ENCODE results near the gene GPC6. TPM values are rescaled to one million over a fixed set of nuclear protein-coding genes. Genes with fewer than 3 reads are reported as not detected.

GPC6 gene
- total and polyA plus RNA-seq, 2 donors (not counting 3 experiments of a cell fraction or from before 2014, with no cell fraction given) = 0.01 TPM; not detected in 1

- no peak overlapping the region for H3K4me2 ChIP-seq (ENCODE audit: insufficient read depth, low read length)
- CTCF ChIA-PET = interaction anchor here (0.6 to 1.6 kb wide), 2 partner anchors 11 to 79 kb away, joined by 3 read pairs; no protein-coding TSS in a partner anchor
- intact Hi-C loops (cut with micrococcal nuclease) = no loop called here
These were observed 1119.8 kb downstream of the GPC6 start for GRCh38 chr13:94346261-94347019.

More at GRCh38 chr13:94346261-94347019, 1119.8 kb downstream of the GPC6 start:
- H3K9ac ChIP-seq (replicated peaks; ENCODE audit: extremely low read depth, insufficient read depth, low read length) = no peak overlapping the region
- POLR2A ChIA-PET = no interaction called here
- dilution Hi-C loops (cut with MboI; ENCODE audit: extremely low pct_ligation_motif_present, low sequenced_read_pairs) = no loop called here
- no peak for DNase-seq (ENCODE audit: low read depth, low spot score)
- FAIRE-seq = no peak
- no peak overlapping the region for H3K4me3 ChIP-seq (replicated peaks in 1 of 3; ENCODE audit: insufficient read depth in 1 of 3, low read depth in 1 of 3, low read length in 3 of 3)
- no peak for TF ChIP-seq CTCF (IDR thresholded peaks at IDR 0.05; ENCODE audit: extremely low read depth in 1 of 2, insufficient read depth in 1 of 2, low read depth in 1 of 2, low read length in 2 of 2)
- no peak for TF ChIP-seq MYC (IDR thresholded peaks at IDR 0.05; ENCODE audit: low read depth, low read length)
- TF ChIP-seq FOS (IDR thresholded peaks at IDR 0.05; ENCODE audit: borderline replicate concordance, insufficient read depth, low read length) = no peak
- no peak for TF ChIP-seq POLR2A (IDR thresholded peaks at IDR 0.05; ENCODE audit: low read depth, low read length)
- TF ChIP-seq JUN (IDR thresholded peaks at IDR 0.05; ENCODE audit: borderline replicate concordance, insufficient read depth, insufficient read length, low read depth) = no peak
- no peak for TF ChIP-seq EZH2 (IDR thresholded peaks at IDR 0.05; ENCODE audit: borderline replicate concordance, low read depth, low read length, severe bottlenecking)
- no peak for TF ChIP-seq GATA2 (IDR thresholded peaks at IDR 0.05; ENCODE audit: insufficient read depth, insufficient read length, low read depth, low read length)
- TF ChIP-seq POLR2AphosphoS5 (IDR thresholded peaks at IDR 0.05; ENCODE audit: insufficient read depth, low read depth, low read length) = no peak
- no peak for TF ChIP-seq MAX (IDR thresholded peaks at IDR 0.05; ENCODE audit: insufficient read depth, insufficient read length)
- H4K20me1 ChIP-seq (replicated peaks; ENCODE audit: control insufficient read depth, extremely low read depth, insufficient read depth, low read length) = no peaks in the 10 kb centered on the region
- no peak overlapping the region for H3K27ac ChIP-seq (ENCODE audit: insufficient read depth, low read depth, low read length)
- BruUV-seq (replicated peaks) = no TSS peak
- H2AFZ ChIP-seq (ENCODE audit: low read depth, low read length) = no peak overlapping the region
- no peaks in the 10 kb centered on the region for H3K9me1 ChIP-seq (replicated peaks; ENCODE audit: control insufficient read depth, extremely low read depth, insufficient read depth, low read length)
- peaks cover 0 to 2% of the 10 kb centered on the region in 2 experiments for H3K27me3 ChIP-seq (ENCODE audit: control insufficient read depth in 2 of 2, insufficient read depth in 2 of 2, low read length in 2 of 2)
- no peaks in the 10 kb centered on the region for H3K4me1 ChIP-seq (ENCODE audit: control insufficient read depth, extremely low read depth, insufficient read depth, low read length)
- no peaks in the 10 kb centered on the region for H3K9me3 ChIP-seq (replicated peaks; ENCODE audit: control insufficient read depth, insufficient read depth, low read length)
- H3K36me3 ChIP-seq (ENCODE audit: control insufficient read depth in 2 of 2, extremely low read depth in 1 of 2, insufficient read depth in 2 of 2, low read length in 2 of 2) = no peaks in the 10 kb centered on the region
- no peaks in the 10 kb centered on the region for H3K79me2 ChIP-seq (ENCODE audit: control insufficient read depth, insufficient read depth, low read length)

All from endothelial cell of umbilical vein (primary cell).